HepG2 (cell line): ENCODE results near the gene UNC119B. TPM values are rescaled to one million over a fixed set of nuclear protein-coding genes. Genes with fewer than 3 reads are reported as not detected.

Source experiments
- BRD4 ChIP-seq: sonication (generic); formaldehyde crosslinking; IDR thresholded peaks from 2 replicates; pipeline ENCODE4 v1.4.0; 2020; ENCODE audit warnings: missing genetic modification reagents
- EP300 ChIP-seq, 3 experiments: sonication (generic) in 1 of 3; formaldehyde crosslinking in 1 of 3; IDR thresholded peaks; 2 replicates each; pipeline versions ENCODE4 v1.5.1 to v1.6.1; 2011 to 2020; ENCODE audit warnings: low read depth in 2 of 3, low read length in 2 of 3, borderline replicate concordance in 1 of 3, improper control_type of control experiment in 1 of 3, mild to moderate bottlenecking in 1 of 3, missing genetic modification reagents in 1 of 3, moderate library complexity in 1 of 3
- FOXP1 ChIP-seq, 2 experiments: fragments of 450-650 bp in 1 of 2; IDR thresholded peaks; 2 replicates each; pipeline ENCODE4 v1.6.1; 2017 to 2018; ENCODE audit warnings: antibody characterized with exemption in 1 of 2
- MED1 ChIP-seq: sonication (generic); formaldehyde crosslinking; IDR thresholded peaks from 2 replicates; pipeline ENCODE4 v1.4.0; 2020; ENCODE audit warnings: missing genetic modification reagents
- NPAS2 ChIP-seq: sonication (generic); formaldehyde crosslinking; IDR thresholded peaks from 2 replicates; pipeline ENCODE4 v1.8.0; 2022; ENCODE audit warnings: mild to moderate bottlenecking, missing genetic modification reagents, borderline replicate concordance
- ONECUT2 ChIP-seq: sonication (generic); formaldehyde crosslinking; IDR thresholded peaks from 2 replicates; pipeline ENCODE4 v1.4.0; 2020; ENCODE audit warnings: missing genetic modification reagents
- PRDM10 ChIP-seq: sonication (generic); formaldehyde crosslinking; IDR thresholded peaks from 2 replicates; pipeline ENCODE4 v1.4.0; 2020; ENCODE audit warnings: low read depth, missing genetic modification reagents
- SAP130 ChIP-seq: IDR thresholded peaks from 2 replicates; pipeline ENCODE4 v1.6.1; 2016; ENCODE audit warnings: low read depth
- SIX1 ChIP-seq: sonication (generic); formaldehyde crosslinking; IDR thresholded peaks from 2 replicates; pipeline ENCODE4 v1.4.0; 2020; ENCODE audit warnings: missing genetic modification reagents, borderline replicate concordance
- SOX5 ChIP-seq: IDR thresholded peaks from 2 replicates; pipeline ENCODE4 v1.6.1; 2016; ENCODE audit warnings: borderline replicate concordance
- ZBTB38 ChIP-seq: sonication (generic); formaldehyde crosslinking; IDR thresholded peaks from 2 replicates; pipeline ENCODE4 v1.5.1; 2020; ENCODE audit warnings: mild to moderate bottlenecking, missing genetic modification reagents
- ZBTB4 ChIP-seq: sonication (generic); formaldehyde crosslinking; IDR thresholded peaks from 2 replicates; pipeline ENCODE4 v1.4.0; 2020; ENCODE audit warnings: missing genetic modification reagents, mild to moderate bottlenecking, borderline replicate concordance
- ZNF232 ChIP-seq: sonication (generic); formaldehyde crosslinking; IDR thresholded peaks from 2 replicates; pipeline ENCODE4 v1.4.0; 2020; ENCODE audit warnings: missing genetic modification reagents, borderline replicate concordance
- ZNF256 ChIP-seq: sonication (generic); formaldehyde crosslinking; conservative IDR thresholded peaks from 2 replicates; pipeline ENCODE4 v1.4.0; 2020; ENCODE audit warnings: missing genetic modification reagents
- ZNF367 ChIP-seq: sonication (generic); formaldehyde crosslinking; IDR thresholded peaks from 2 replicates; pipeline ENCODE4 v1.4.0; 2020; ENCODE audit warnings: missing genetic modification reagents, borderline replicate concordance
- ZNF501 ChIP-seq: sonication (generic); formaldehyde crosslinking; IDR thresholded peaks from 2 replicates; pipeline ENCODE4 v1.5.1; 2020; ENCODE audit warnings: mild to moderate bottlenecking, moderate library complexity, missing genetic modification reagents
- ZNF510 ChIP-seq: sonication (generic); formaldehyde crosslinking; IDR thresholded peaks from 2 replicates; pipeline ENCODE4 v1.4.0; 2020; ENCODE audit warnings: low read depth, mild to moderate bottlenecking, missing genetic modification reagents
- ZNF672 ChIP-seq: sonication (generic); formaldehyde crosslinking; IDR thresholded peaks from 2 replicates; pipeline ENCODE4 v1.8.1; 2022; ENCODE audit warnings: missing genetic modification reagents
- polyA plus RNA-seq, 8 experiments: library from polyadenylated mRNA; depleted of rRNA in 3 of 8; stranded (reverse) in 7 of 8; unstranded in 1 of 8; fragments of >200 nt; fragmentation: Illumina TruSeq in 4 of 8; extraction: Trizol in 4 of 8; gene quantifications; 2 replicates each; pipeline versions ENCODE4 v1.2.1 to v1.2.3, GENCODE V29; 2011 to 2016; ENCODE audit warnings: low read depth in 4 of 8, missing spikeins in 1 of 8, mixed read lengths in 1 of 8; ENCODE audit not compliant: insufficient read depth in 1 of 8
- total RNA-seq, 5 experiments: library from RNA; depleted of rRNA; stranded (reverse); fragments of >200 nt; fragmentation: Illumina TruSeq; extraction: Trizol; gene quantifications; 2 replicates each; pipeline ENCODE4 v1.2.3, GENCODE V29; 2016; ENCODE audit warnings: low read depth in 1 of 5
- TF ChIP-seq, protein P1 (sequence below): sonication (generic); formaldehyde crosslinking; IDR thresholded peaks from 2 replicates; pipeline ENCODE4 v1.4.0; 2020; ENCODE audit warnings: mild to moderate bottlenecking, missing genetic modification reagents
- TF ChIP-seq, protein P2 (sequence below): sonication (generic); formaldehyde crosslinking; IDR thresholded peaks from 2 replicates; pipeline ENCODE4 v1.4.0; 2020; ENCODE audit warnings: mild to moderate bottlenecking, missing genetic modification reagents

UNC119B gene
- total and polyA plus RNA-seq, 2 of the 13 experiments (the other 11 are each of a cell fraction or from before 2014, with no cell fraction given), result 19.6 to 19.7 TPM

DNA sequence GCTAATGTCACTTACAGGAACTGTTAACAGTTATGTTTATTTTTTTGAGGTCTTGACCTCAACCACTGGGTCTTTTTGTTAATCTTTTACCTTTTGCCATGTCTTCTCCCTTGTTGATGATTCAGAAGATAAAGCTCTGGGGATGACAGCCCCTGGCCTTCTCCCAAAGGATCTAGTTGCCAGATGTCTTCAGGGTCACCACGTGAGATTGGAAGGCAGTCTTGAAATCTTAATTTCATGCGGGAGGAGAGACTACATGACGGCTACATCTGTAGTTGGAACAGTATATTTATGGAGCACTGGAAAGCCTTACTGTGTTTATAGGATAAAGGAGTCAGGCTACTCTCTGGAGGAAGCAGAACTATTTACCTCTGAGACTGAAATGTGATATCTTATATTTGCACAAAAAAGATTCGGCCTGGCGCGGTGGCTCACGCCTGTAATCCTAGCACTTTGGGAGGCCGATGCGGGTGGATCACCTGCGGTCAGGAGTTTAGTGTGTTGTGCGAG is 17.7 kb upstream of the UNC119B start (continued):
- TF ChIP-seq PRDM10 (CRISPR knock-in tag), result 0 out of 2 replicates have a peak, but pooled peaks have one; percentile 13
- peak; percentile 57; the same call in 1 of the 2 replicates for TF ChIP-seq SIX1 (CRISPR knock-in tag)
- TF ChIP-seq FOXP1 (IDR thresholded peaks at IDR 0.05), result no peak
- TF ChIP-seq FOXP1 (CRISPR knock-in tag; IDR thresholded peaks at IDR 0.05), result peak; percentile 59; the same call in 1 of the 2 replicates
- no peak for TF ChIP-seq BRD4 (CRISPR knock-in tag)
- TF ChIP-seq, protein P1, sequence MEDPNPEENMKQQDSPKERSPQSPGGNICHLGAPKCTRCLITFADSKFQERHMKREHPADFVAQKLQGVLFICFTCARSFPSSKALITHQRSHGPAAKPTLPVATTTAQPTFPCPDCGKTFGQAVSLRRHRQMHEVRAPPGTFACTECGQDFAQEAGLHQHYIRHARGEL (CRISPR knock-in tag), result no peak
- TF ChIP-seq MED1 (CRISPR knock-in tag), result no peak
- TF ChIP-seq ZNF672 (CRISPR knock-in tag), result no peak
- TF ChIP-seq ZNF367, result no peak
- TF ChIP-seq EP300 (IDR thresholded peaks at IDR 0.05; ENCODE audit: low read depth in 2 of 2, low read length in 2 of 2), result no peak; a peak in 2 of 4 replicates
- no peak; the same call in 1 of the 2 replicates for TF ChIP-seq EP300 (CRISPR knock-in tag; IDR thresholded peaks at IDR 0.05; ENCODE audit: borderline replicate concordance)
- TF ChIP-seq ZNF501 (CRISPR knock-in tag), result 0 out of 2 replicates have a peak, but pooled peaks have one; percentile 15
- TF ChIP-seq ZNF232 (CRISPR knock-in tag), result no peak
- TF ChIP-seq ZNF510 (CRISPR knock-in tag), result no peak
- TF ChIP-seq SOX5, result peak; percentile 93
- TF ChIP-seq ONECUT2 (CRISPR knock-in tag), result no peak
- no peak for TF ChIP-seq ZBTB4 (CRISPR knock-in tag)
- no peak for TF ChIP-seq ZNF256 (CRISPR knock-in tag)
- no peak for TF ChIP-seq ZBTB38 (CRISPR knock-in tag)
- no peak for TF ChIP-seq NPAS2 (CRISPR knock-in tag)
- peak; percentile 92 for TF ChIP-seq SAP130 (CRISPR knock-in tag)
- TF ChIP-seq, protein P2, sequence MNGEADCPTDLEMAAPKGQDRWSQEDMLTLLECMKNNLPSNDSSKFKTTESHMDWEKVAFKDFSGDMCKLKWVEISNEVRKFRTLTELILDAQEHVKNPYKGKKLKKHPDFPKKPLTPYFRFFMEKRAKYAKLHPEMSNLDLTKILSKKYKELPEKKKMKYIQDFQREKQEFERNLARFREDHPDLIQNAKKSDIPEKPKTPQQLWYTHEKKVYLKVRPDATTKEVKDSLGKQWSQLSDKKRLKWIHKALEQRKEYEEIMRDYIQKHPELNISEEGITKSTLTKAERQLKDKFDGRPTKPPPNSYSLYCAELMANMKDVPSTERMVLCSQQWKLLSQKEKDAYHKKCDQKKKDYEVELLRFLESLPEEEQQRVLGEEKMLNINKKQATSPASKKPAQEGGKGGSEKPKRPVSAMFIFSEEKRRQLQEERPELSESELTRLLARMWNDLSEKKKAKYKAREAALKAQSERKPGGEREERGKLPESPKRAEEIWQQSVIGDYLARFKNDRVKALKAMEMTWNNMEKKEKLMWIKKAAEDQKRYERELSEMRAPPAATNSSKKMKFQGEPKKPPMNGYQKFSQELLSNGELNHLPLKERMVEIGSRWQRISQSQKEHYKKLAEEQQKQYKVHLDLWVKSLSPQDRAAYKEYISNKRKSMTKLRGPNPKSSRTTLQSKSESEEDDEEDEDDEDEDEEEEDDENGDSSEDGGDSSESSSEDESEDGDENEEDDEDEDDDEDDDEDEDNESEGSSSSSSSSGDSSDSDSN (CRISPR knock-in tag), result no peak
